Activated naive CD4-positive, alpha-beta T cell treated with anti-CD3 and anti-CD28 coated beads, Interleukin-2, amount 10 ng/mL, durations not matched to agents 7 days and 5 days (primary cell): ENCODE data around the gene CDK15.

Experiments used
- CTCF ChIA-PET: fragments of 350-600 bp; sonication (Branson Sonifier 250); formaldehyde crosslinking; loops from one replicate; lab custom pipeline; 2021; ENCODE audit warnings: antibody characterized with exemption; lab: Charles Lee
- DNase-seq: peaks from one replicate; pipeline ENCODE4 v3.0.0-alpha.2; 2020
- H3K27ac Mint-ChIP-seq: one replicate; pipeline ENCODE4 v1.8.0; 2021; ENCODE audit warnings: mild to moderate bottlenecking, moderate library complexity, mixed read lengths
- H3K27me3 Mint-ChIP-seq: one replicate; pipeline ENCODE4 v1.8.0; 2021; ENCODE audit warnings: mild to moderate bottlenecking, mixed read lengths
- H3K36me3 Mint-ChIP-seq: one replicate; pipeline ENCODE4 v1.8.0; 2021; ENCODE audit warnings: mixed read lengths
- H3K4me1 Mint-ChIP-seq: one replicate; pipeline ENCODE4 v1.8.0; 2021; ENCODE audit warnings: mixed read lengths
- H3K4me3 Mint-ChIP-seq: one replicate; pipeline ENCODE4 v1.8.0; 2021; ENCODE audit warnings: mild to moderate bottlenecking, moderate library complexity, mixed read lengths
- H3K9me3 Mint-ChIP-seq: one replicate; pipeline ENCODE4 v1.8.0; 2021; ENCODE audit warnings: mixed read lengths

Gene CDK15

GRCh38 chr2:201906777-201907562, 100.6 kb downstream of the CDK15 start:
- CTCF ChIA-PET = no interaction called here
- DNase-seq = no peak

GRCh38 chr2:201907563-201907881, 101.2 kb downstream of the CDK15 start:
- Mint-ChIP-seq H3K27ac (no peak overlapping the region), H3K4me1 (peaks cover 14% of the 10 kb centered on the region), H3K27me3 (peaks cover 16% of the 10 kb centered on the region), H3K4me3 (no peak overlapping the region), H3K36me3 (no peaks in the 10 kb centered on the region), H3K9me3 (no peaks in the 10 kb centered on the region)
- CTCF ChIA-PET = no interaction called here
- no peak for DNase-seq

More at GRCh38 chr2:201906777-201907562, 100.6 kb downstream of the CDK15 start:
- Mint-ChIP-seq H3K36me3 (no peaks in the 10 kb centered on the region), H3K4me3 (no peak overlapping the region), H3K9me3 (no peaks in the 10 kb centered on the region), H3K4me1 (peaks cover 16% of the 10 kb centered on the region), H3K27me3 (peaks cover 19% of the 10 kb centered on the region), H3K27ac (no peak overlapping the region)

- Mint-ChIP-seq H3K4me1 (peaks cover 14% of the 10 kb centered on the region), H3K36me3 (no peaks in the 10 kb centered on the region), H3K27ac (no peak overlapping the region), H3K4me3 (no peak overlapping the region), H3K27me3 (peaks cover 16% of the 10 kb centered on the region), H3K9me3 (no peaks in the 10 kb centered on the region)
- no peak for DNase-seq
- CTCF ChIA-PET = no interaction called here
These were observed 102.6 kb downstream of the CDK15 start for GRCh38 chr2:201908901-201909300.

DNA sequence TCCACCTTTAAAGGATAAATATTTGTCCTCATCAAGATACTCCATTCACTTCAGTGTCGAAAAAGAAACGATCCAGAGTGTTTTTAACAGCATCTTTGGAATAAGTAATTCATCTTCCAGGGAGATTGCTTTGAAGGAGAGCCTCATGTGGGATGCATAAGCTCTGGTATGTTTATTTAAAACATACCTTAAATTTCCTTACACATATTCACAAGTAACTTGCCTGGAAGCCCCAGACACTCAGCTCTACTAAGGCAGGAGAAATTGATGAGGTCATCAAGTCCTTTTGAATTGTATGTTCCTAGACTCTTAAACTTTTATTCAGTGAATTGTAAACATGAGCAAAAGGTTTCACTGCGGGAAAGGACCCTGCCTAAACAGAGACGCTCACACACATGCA, 103.0 kb downstream of the CDK15 start:
- CTCF ChIA-PET = interaction anchor here (1.5 kb wide), 1 partner anchor 49 kb away, joined by 6 read pairs; no protein-coding TSS in a partner anchor
- Mint-ChIP-seq H3K4me1 (peaks cover 14% of the 10 kb centered on the region), H3K27ac (peak overlapping the region; percentile 65), H3K36me3 (no peaks in the 10 kb centered on the region), H3K27me3 (peaks cover 14% of the 10 kb centered on the region), H3K9me3 (no peaks in the 10 kb centered on the region), H3K4me3 (no peak overlapping the region)
- no peak for DNase-seq

GRCh38 chr2:201909961-201910361, 103.6 kb downstream of the CDK15 start:
- DNase-seq = peak; percentile 51
- H3K27ac Mint-ChIP-seq = peak overlapping the region; percentile 65

GRCh38 chr2:201911372-201911771, 105.0 kb downstream of the CDK15 start:
- peaks cover 14% of the 10 kb centered on the region for H3K4me1 Mint-ChIP-seq
- no peaks in the 10 kb centered on the region for H3K36me3 Mint-ChIP-seq
- H3K4me3 Mint-ChIP-seq = no peak overlapping the region
- CTCF ChIA-PET = no interaction called here
- H3K27ac Mint-ChIP-seq = no peak overlapping the region
- H3K9me3 Mint-ChIP-seq = no peaks in the 10 kb centered on the region
- H3K27me3 Mint-ChIP-seq = peaks cover 5% of the 10 kb centered on the region
- no peak for DNase-seq

More at GRCh38 chr2:201909961-201910361, 103.6 kb downstream of the CDK15 start:
- Mint-ChIP-seq H3K4me3 (peak overlapping the region; percentile 2), H3K9me3 (no peaks in the 10 kb centered on the region), H3K4me1 (peaks cover 14% of the 10 kb centered on the region), H3K27me3 (peaks cover 8% of the 10 kb centered on the region), H3K36me3 (no peaks in the 10 kb centered on the region)
- CTCF ChIA-PET = interaction anchor here (1.5 kb wide), 1 partner anchor 49 kb away, joined by 6 read pairs; no protein-coding TSS in a partner anchor

GRCh38 chr2:201913201-201913600, 106.9 kb downstream of the CDK15 start:
- H3K36me3 Mint-ChIP-seq = no peaks in the 10 kb centered on the region
- peaks cover 14% of the 10 kb centered on the region for H3K4me1 Mint-ChIP-seq
- no peaks in the 10 kb centered on the region for H3K9me3 Mint-ChIP-seq
- DNase-seq = no peak
- CTCF ChIA-PET = no interaction called here
- H3K27ac Mint-ChIP-seq = no peak overlapping the region
- H3K4me3 Mint-ChIP-seq = no peak overlapping the region
- peaks cover 4% of the 10 kb centered on the region for H3K27me3 Mint-ChIP-seq

DNA sequence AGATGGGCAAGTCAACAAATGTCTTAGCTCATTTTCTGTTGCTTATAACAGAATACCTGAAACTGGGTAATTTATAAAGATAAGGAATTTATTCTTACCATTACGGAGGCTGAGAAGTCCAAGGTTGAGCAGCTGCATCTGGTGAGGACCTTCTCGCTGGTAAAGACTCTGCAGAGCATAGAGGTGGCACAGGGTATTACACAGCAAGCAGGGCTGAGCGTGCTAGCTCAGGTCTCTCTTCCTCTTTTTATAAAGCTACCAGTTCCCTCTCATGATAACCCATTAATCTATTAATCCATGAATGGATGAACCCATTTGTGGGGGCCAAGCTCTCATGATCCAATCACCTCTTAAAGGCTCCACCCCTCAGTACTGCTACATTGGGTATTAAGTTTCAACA, 109.1 kb downstream of the CDK15 start:
- no peak for DNase-seq
- CTCF ChIA-PET = no interaction called here
- peaks cover 4% of the 10 kb centered on the region for H3K27me3 Mint-ChIP-seq
- no peak overlapping the region for H3K27ac Mint-ChIP-seq
- no peaks in the 10 kb centered on the region for H3K9me3 Mint-ChIP-seq
- H3K4me3 Mint-ChIP-seq = no peak overlapping the region
- no peaks in the 10 kb centered on the region for H3K4me1 Mint-ChIP-seq
- no peaks in the 10 kb centered on the region for H3K36me3 Mint-ChIP-seq

DNA sequence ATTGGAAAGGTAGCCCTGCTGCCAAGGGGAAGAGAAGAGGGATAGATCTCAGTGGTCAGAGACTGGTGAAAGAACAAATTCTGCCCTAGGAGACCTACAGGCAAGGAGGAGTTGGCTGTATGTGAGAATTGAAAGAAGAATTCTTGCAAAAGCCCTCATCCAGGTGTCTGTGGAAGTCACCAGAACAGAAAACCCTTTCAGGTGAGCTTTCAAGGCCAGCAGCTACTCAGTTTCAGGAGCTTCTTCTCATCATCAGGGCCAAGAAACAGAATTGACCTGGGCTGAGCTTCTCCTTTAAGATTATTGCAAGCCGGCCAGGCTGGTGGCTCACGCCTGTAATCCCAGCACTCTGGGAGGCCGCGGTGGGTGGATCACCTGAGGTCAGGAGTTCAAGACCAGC, 110.2 kb downstream of the CDK15 start:
- Mint-ChIP-seq H3K9me3 (no peaks in the 10 kb centered on the region), H3K27ac (no peak overlapping the region), H3K4me3 (no peak overlapping the region), H3K27me3 (peaks cover 4% of the 10 kb centered on the region), H3K4me1 (no peaks in the 10 kb centered on the region), H3K36me3 (no peaks in the 10 kb centered on the region)
- DNase-seq = no peak
- CTCF ChIA-PET = interaction anchor here (0.7 kb wide), 1 partner anchor 567 kb away, joined by 3 read pairs; no protein-coding TSS in a partner anchor

GRCh38 chr2:201918616-201919307, 112.4 kb downstream of the CDK15 start:
- peaks cover 2% of the 10 kb centered on the region for H3K9me3 Mint-ChIP-seq
- CTCF ChIA-PET = no interaction called here
- no peak overlapping the region for H3K27ac Mint-ChIP-seq
- no peaks in the 10 kb centered on the region for H3K4me1 Mint-ChIP-seq
- no peak overlapping the region for H3K4me3 Mint-ChIP-seq
- peaks cover 4% of the 10 kb centered on the region for H3K27me3 Mint-ChIP-seq
- no peak for DNase-seq
- H3K36me3 Mint-ChIP-seq = no peaks in the 10 kb centered on the region

DNA sequence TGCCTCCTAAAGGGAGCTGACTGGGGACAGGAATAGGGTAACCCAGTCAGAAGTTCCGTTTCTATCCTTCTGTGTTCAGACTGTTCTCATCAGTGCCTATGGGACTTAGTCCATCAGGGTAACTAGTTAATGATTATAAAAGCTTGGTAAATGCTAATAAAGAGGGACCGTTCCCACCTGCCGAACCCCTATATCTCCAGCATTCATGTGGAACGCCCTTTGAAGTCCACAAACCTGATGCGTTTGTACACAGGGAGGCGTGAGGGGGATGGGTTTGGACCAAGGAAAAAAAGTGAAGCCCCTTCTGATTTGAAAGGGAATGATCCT, 112.9 kb downstream of the CDK15 start:
- H3K4me3 Mint-ChIP-seq = no peak overlapping the region
- H3K27ac Mint-ChIP-seq = no peak overlapping the region
- no peaks in the 10 kb centered on the region for H3K36me3 Mint-ChIP-seq
- H3K27me3 Mint-ChIP-seq = peaks cover 5% of the 10 kb centered on the region
- no peaks in the 10 kb centered on the region for H3K4me1 Mint-ChIP-seq
- no peak for DNase-seq
- H3K9me3 Mint-ChIP-seq = peaks cover 2% of the 10 kb centered on the region
- CTCF ChIA-PET = no interaction called here

DNA sequence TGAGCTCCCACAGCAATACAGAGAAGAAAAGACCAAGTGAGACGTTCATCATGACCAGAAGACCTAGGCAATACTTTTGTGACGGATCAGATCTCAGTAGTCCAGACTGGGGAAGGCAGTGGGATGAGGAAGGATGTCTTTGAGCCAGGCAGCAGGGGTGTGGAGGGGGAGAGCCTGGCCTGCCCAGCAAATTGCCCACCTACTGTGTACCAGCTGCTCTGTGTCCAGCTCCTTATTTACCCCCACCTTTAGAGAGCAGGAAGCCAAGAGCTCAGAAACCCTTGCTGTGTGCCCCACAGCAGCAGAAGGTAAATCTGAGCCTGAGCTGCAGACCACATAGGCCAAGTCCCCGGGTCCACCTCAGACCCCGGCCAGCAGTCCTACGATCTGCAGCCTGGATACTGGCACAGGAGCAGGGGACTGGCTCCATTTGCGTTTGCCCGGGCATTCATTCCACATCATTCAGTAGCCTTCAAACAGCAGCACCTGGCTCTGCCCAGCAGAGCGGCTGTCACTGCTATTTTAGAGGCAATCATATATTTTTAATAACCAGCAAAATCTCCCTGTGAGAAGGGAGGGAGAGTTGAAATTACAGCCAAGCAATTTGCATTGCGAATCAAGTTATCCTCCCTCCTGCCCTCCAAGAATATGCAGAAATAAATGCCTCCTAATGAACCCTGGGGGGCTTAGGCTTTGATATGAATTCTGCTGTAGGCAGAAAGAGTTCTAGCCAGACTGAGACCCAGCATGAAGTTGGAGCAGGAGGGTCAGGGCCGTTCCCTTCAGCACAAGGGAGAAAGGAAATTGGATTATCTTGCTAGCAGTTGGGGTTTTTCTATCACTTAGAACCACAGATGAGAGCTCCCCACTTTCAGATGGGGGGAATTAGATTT, 117.3 kb downstream of the CDK15 start:
- no peak overlapping the region for H3K4me3 Mint-ChIP-seq
- CTCF ChIA-PET = no interaction called here

DNA sequence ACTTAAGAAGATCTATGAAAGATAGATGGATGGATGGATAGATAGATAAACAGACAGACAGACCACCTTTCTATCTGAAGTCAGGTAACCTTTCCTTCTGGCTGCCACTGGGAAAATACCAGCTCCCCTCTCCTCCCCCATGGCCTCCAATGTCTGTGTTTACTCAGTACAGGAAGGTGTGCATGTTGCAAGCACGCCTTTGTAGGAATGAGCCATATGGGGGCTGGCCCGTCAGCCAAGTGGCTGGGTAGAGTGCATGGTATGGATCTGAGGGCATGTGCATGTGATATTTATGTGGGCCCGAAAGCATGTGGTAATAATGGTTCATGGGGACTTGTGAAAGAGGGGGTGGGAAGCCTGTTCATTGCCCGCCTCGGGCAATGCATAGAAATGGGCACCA, 118.1 kb downstream of the CDK15 start:
- Mint-ChIP-seq H3K27ac (no peak overlapping the region), H3K9me3 (peaks cover 2% of the 10 kb centered on the region), H3K4me1 (no peaks in the 10 kb centered on the region), H3K27me3 (peaks cover 16% of the 10 kb centered on the region), H3K4me3 (no peak overlapping the region), H3K36me3 (no peaks in the 10 kb centered on the region)
- CTCF ChIA-PET = no interaction called here
- no peak for DNase-seq

More for the DNA sequence above, 117.3 kb downstream of the CDK15 start:
- peaks cover 2% of the 10 kb centered on the region for H3K9me3 Mint-ChIP-seq
- H3K27me3 Mint-ChIP-seq = peaks cover 16% of the 10 kb centered on the region
- H3K27ac Mint-ChIP-seq = no peak overlapping the region
- H3K4me1 Mint-ChIP-seq = no peaks in the 10 kb centered on the region
- DNase-seq = no peak
- H3K36me3 Mint-ChIP-seq = no peaks in the 10 kb centered on the region

- Mint-ChIP-seq H3K4me3 (no peak overlapping the region), H3K4me1 (no peaks in the 10 kb centered on the region), H3K9me3 (peaks cover 2% of the 10 kb centered on the region), H3K27me3 (peaks cover 16% of the 10 kb centered on the region), H3K36me3 (no peaks in the 10 kb centered on the region), H3K27ac (no peak overlapping the region)
- DNase-seq = no peak
- CTCF ChIA-PET = no interaction called here
These were observed 118.7 kb downstream of the CDK15 start for GRCh38 chr2:201925056-201925455.
